HepG2 (cell line): ENCODE measurements around the gene MTHFD1L. TPM values are rescaled to one million over a fixed set of nuclear protein-coding genes. Genes with fewer than 3 reads are reported as not detected.

Experiments used
- ATAC-seq: fragments of 200-7000 bp; cut with Tn5 transposase; 3 replicates; pipeline ENCODE4 v1.9.1; 2020; ENCODE audit warnings: mild to moderate bottlenecking, moderate library complexity
- BruUV-seq: library from RNA; stranded (reverse); fragments of 400-500 nt; replicated peaks from 2 replicates; lab custom pipeline; 2021; lab: Mats Ljungman, UMichigan
- CTCF ChIA-PET: fragments of 300-600 bp; formaldehyde crosslinking; extraction: SDS; loops from one replicate; lab custom pipeline; 2021; ENCODE audit warnings: low total read pairs, inconsistent platforms, low intra/inter-chr PET ratio; lab: Yijun Ruan, JAX
- POLR2A ChIA-PET: fragments of 350-600 bp; sonication (Branson Sonifier 250); formaldehyde crosslinking; loops from one replicate; lab custom pipeline; 2020; ENCODE audit warnings: antibody characterized with exemption, inconsistent platforms; lab: Yijun Ruan, JAX
- DNase-seq: peaks from one replicate; pipeline ENCODE4 v3.0.0-alpha.2; 2015; ENCODE audit warnings: low spot score
- FAIRE-seq: peaks from 3 replicates; lab custom pipeline; 2011; peaks lifted over from hg19 to GRCh38; lab: Jason Lieb, UNC
- H2AFZ ChIP-seq: one replicate; pipeline ENCODE4 v1.6.1; 2011; ENCODE audit warnings: low read length, inconsistent platforms
- H3K27ac ChIP-seq: fragments of 300-600 bp; 3 replicates; pipeline ENCODE4 v1.8.0; 2011; ENCODE audit warnings: mixed run types, mild to moderate bottlenecking, mixed read lengths, low read length, inconsistent platforms; ENCODE audit not compliant: insufficient read depth; ENCODE audit errors: extremely low read length
- H3K27me3 ChIP-seq, 2 experiments: fragments of 200-600 bp in 1 of 2; 2 replicates in 1 of 2; 3 replicates in 1 of 2; pipeline versions ENCODE4 v1.6.0 to v1.8.0; 2011; ENCODE audit warnings: low read length in 2 of 2, mild to moderate bottlenecking in 2 of 2, moderate library complexity in 2 of 2, inconsistent platforms in 1 of 2; ENCODE audit not compliant: insufficient read depth in 2 of 2, control insufficient read depth in 1 of 2
- H3K36me3 ChIP-seq, 2 experiments: fragments of 200-600 bp in 1 of 2; replicated peaks in 1 of 2; 2 replicates in 1 of 2; 3 replicates in 1 of 2; pipeline versions ENCODE4 v1.5.1 to v1.8.0; 2011; ENCODE audit warnings: low read length in 2 of 2, inconsistent platforms in 1 of 2; ENCODE audit not compliant: insufficient read depth in 2 of 2, control insufficient read depth in 1 of 2
- H3K4me1 ChIP-seq: 2 replicates; pipeline ENCODE4 v1.5.1; 2012; ENCODE audit warnings: low read length, inconsistent platforms; ENCODE audit not compliant: insufficient read depth
- H3K4me2 ChIP-seq: 2 replicates; pipeline ENCODE4 v1.6.0; 2011; ENCODE audit warnings: low read depth, low read length, inconsistent platforms
- H3K4me3 ChIP-seq, 3 experiments: fragments of 200-600 bp in 1 of 3; sonication (generic), shearing (Covaris generic) in 1 of 3; replicated peaks in 1 of 3; 2 replicates each; pipeline ENCODE4 v1.5.1; 2011 to 2016; ENCODE audit warnings: low read length in 3 of 3, inconsistent platforms in 2 of 3, low read depth in 2 of 3, mild to moderate bottlenecking in 2 of 3, control low read depth in 1 of 3, mixed read lengths in 1 of 3; ENCODE audit not compliant: insufficient read depth in 1 of 3
- H3K79me2 ChIP-seq: one replicate; pipeline ENCODE4 v1.6.1; 2011; ENCODE audit warnings: low read length, inconsistent platforms; ENCODE audit not compliant: insufficient read depth
- H3K9ac ChIP-seq: 2 replicates; pipeline ENCODE4 v1.6.0; 2011; ENCODE audit warnings: mild to moderate bottlenecking, low read depth, low read length, inconsistent platforms; ENCODE audit not compliant: insufficient read depth
- H3K9me3 ChIP-seq: 2 replicates; pipeline ENCODE4 v1.5.1; 2012; ENCODE audit warnings: mild to moderate bottlenecking, low read length
- H4K20me1 ChIP-seq: 2 replicates; pipeline ENCODE4 v1.6.0; 2011; ENCODE audit warnings: inconsistent platforms, mild to moderate bottlenecking, low read length, moderate library complexity; ENCODE audit not compliant: insufficient read depth
- HNF1B ChIP-seq: sonication (generic); formaldehyde crosslinking; IDR thresholded peaks from 2 replicates; pipeline ENCODE4 v1.5.1; 2020; ENCODE audit warnings: mild to moderate bottlenecking, moderate library complexity, missing genetic modification reagents
- KAT8 ChIP-seq: IDR thresholded peaks from 2 replicates; pipeline ENCODE4 v1.6.1; 2016; ENCODE audit warnings: missing genetic modification reagents, missing compliant biosample characterization
- TARDBP ChIP-seq: sonication (generic); formaldehyde crosslinking; IDR thresholded peaks from 2 replicates; pipeline ENCODE4 v1.8.0; 2022; ENCODE audit warnings: mild to moderate bottlenecking, missing genetic modification reagents
- TBX3 ChIP-seq: fragments of 450-650 bp; IDR thresholded peaks from 2 replicates; pipeline ENCODE4 v1.6.1; 2017; ENCODE audit warnings: antibody characterized with exemption, mild to moderate bottlenecking, inconsistent platforms, borderline replicate concordance
- ZBTB1 ChIP-seq: sonication (generic); formaldehyde crosslinking; IDR thresholded peaks from 2 replicates; pipeline ENCODE4 v1.4.0; 2020; ENCODE audit warnings: missing genetic modification reagents, borderline replicate concordance
- ZFAT ChIP-seq: sonication (generic); formaldehyde crosslinking; conservative IDR thresholded peaks from 2 replicates; pipeline ENCODE4 v1.8.1; 2023; ENCODE audit warnings: missing genetic modification reagents, inconsistent platforms
- ZGPAT ChIP-seq: IDR thresholded peaks from 2 replicates; pipeline ENCODE4 v1.6.1; 2016; ENCODE audit warnings: mild to moderate bottlenecking
- ZNF143 ChIP-seq: sonication (generic); formaldehyde crosslinking; IDR thresholded peaks from 2 replicates; pipeline ENCODE4 v1.4.0; 2020; ENCODE audit warnings: missing genetic modification reagents
- ZNF292 ChIP-seq: sonication (generic); formaldehyde crosslinking; IDR thresholded peaks from 2 replicates; pipeline ENCODE4 v1.8.1; 2022; ENCODE audit warnings: mild to moderate bottlenecking, low read depth, missing genetic modification reagents, borderline replicate concordance
- ZNF30 ChIP-seq: sonication (generic); formaldehyde crosslinking; IDR thresholded peaks from 2 replicates; pipeline ENCODE4 v1.5.0; 2020; ENCODE audit warnings: mild to moderate bottlenecking, missing genetic modification reagents
- ZNF317 ChIP-seq: sonication (generic); formaldehyde crosslinking; IDR thresholded peaks from 2 replicates; pipeline ENCODE4 v1.5.0; 2020; ENCODE audit warnings: mild to moderate bottlenecking, missing genetic modification reagents
- ZNF468 ChIP-seq: sonication (generic); formaldehyde crosslinking; IDR thresholded peaks from 2 replicates; pipeline ENCODE4 v1.8.0; 2022; ENCODE audit warnings: mild to moderate bottlenecking, moderate library complexity, missing genetic modification reagents
- ZNF629 ChIP-seq: sonication (generic); formaldehyde crosslinking; conservative IDR thresholded peaks from 2 replicates; pipeline ENCODE4 v1.5.0; 2020; ENCODE audit warnings: missing genetic modification reagents
- ZNF800 ChIP-seq: sonication (generic); formaldehyde crosslinking; IDR thresholded peaks from 2 replicates; pipeline ENCODE4 v1.4.0; 2020; ENCODE audit warnings: missing genetic modification reagents
- ZNF850 ChIP-seq: sonication (generic); formaldehyde crosslinking; conservative IDR thresholded peaks from 2 replicates; pipeline ENCODE4 v1.9.0; 2021; ENCODE audit warnings: mild to moderate bottlenecking, missing genetic modification reagents
- ZXDC ChIP-seq: sonication (generic); formaldehyde crosslinking; IDR thresholded peaks from 2 replicates; pipeline ENCODE4 v1.5.0; 2020; ENCODE audit warnings: mild to moderate bottlenecking, missing genetic modification reagents
- WGBS: methylation state at CpG from one replicate; pipeline ENCODE4 v1.1.6; 2017; ENCODE audit warnings: low lambda C conversion rate; 5-methylcytosine and 5-hydroxymethylcytosine counted together
- in situ Hi-C: cut with HindIII; loops from 2 replicates; pipeline ENCODE4 v1.10.0; 2017; ENCODE audit warnings: low pct_unique_long_range_greater_than_20kb; ENCODE audit not compliant: extremely low pct_ligation_motif_present
- intact Hi-C: fragments of 100-400 bp; cut with micrococcal nuclease; formaldehyde crosslinking; loops from one replicate; pipeline ENCODE4 v1.10.0; 2022; ENCODE audit not compliant: unreplicated experiment
- polyA plus RNA-seq, 8 experiments: library from polyadenylated mRNA; depleted of rRNA in 3 of 8; stranded (reverse) in 7 of 8; unstranded in 1 of 8; fragments of >200 nt; fragmentation: Illumina TruSeq in 4 of 8; extraction: Trizol in 4 of 8; gene quantifications; 2 replicates each; pipeline versions ENCODE4 v1.2.1 to v1.2.3, GENCODE V29; 2011 to 2016; ENCODE audit warnings: low read depth in 4 of 8, missing spikeins in 1 of 8, mixed read lengths in 1 of 8; ENCODE audit not compliant: insufficient read depth in 1 of 8
- total RNA-seq, 5 experiments: library from RNA; depleted of rRNA; stranded (reverse); fragments of >200 nt; fragmentation: Illumina TruSeq; extraction: Trizol; gene quantifications; 2 replicates each; pipeline ENCODE4 v1.2.3, GENCODE V29; 2016; ENCODE audit warnings: low read depth in 1 of 5
- TF ChIP-seq, protein P1 (sequence below): sonication (generic); IDR thresholded peaks from 2 replicates; pipeline ENCODE4 v1.6.1; 2016; ENCODE audit warnings: low read depth, borderline replicate concordance

MTHFD1L gene
- total and polyA plus RNA-seq, 2 of the 13 experiments (the other 11 are each of a cell fraction or from before 2014, with no cell fraction given) = 24.0 to 39.6 TPM

- WGBS = 94% methylated on average over 5 of the region's 5 CpGs
- TF ChIP-seq ZNF629 (CRISPR knock-in tag) = no peak
- TF ChIP-seq ZBTB1 = no peak
- no peak for TF ChIP-seq TARDBP (CRISPR knock-in tag)
- no peak for TF ChIP-seq ZNF800 (CRISPR knock-in tag)
- no peak for TF ChIP-seq TBX3
- no peak for TF ChIP-seq ZNF317 (CRISPR knock-in tag)
- no peak for TF ChIP-seq ZNF292 (CRISPR knock-in tag)
- TF ChIP-seq ZNF850 = no peak
- no peak for TF ChIP-seq ZNF30
- no peak for TF ChIP-seq HNF1B (CRISPR knock-in tag)
- no peak for TF ChIP-seq ZFAT
- TF ChIP-seq, protein P1, sequence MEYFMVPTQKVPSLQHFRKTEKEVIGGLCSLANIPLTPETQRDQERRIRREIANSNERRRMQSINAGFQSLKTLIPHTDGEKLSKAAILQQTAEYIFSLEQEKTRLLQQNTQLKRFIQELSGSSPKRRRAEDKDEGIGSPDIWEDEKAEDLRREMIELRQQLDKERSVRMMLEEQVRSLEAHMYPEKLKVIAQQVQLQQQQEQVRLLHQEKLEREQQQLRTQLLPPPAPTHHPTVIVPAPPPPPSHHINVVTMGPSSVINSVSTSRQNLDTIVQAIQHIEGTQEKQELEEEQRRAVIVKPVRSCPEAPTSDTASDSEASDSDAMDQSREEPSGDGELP = no peak
- no peak for TF ChIP-seq KAT8 (CRISPR knock-in tag)
- TF ChIP-seq ZNF143 (CRISPR knock-in tag) = no peak
- no peak for TF ChIP-seq ZGPAT
- TF ChIP-seq ZXDC (CRISPR knock-in tag) = no peak
- TF ChIP-seq ZNF468 (CRISPR knock-in tag) = no peak
These were observed 11.1 kb downstream of the MTHFD1L start for GRCh38 chr6:150876598-150876997.

More at GRCh38 chr6:150876598-150876997, 11.1 kb downstream of the MTHFD1L start:
- H3K4me2 ChIP-seq = no peak overlapping the region
- ChIA-PET POLR2A (interaction anchor here (3.9 kb wide), 1 partner anchor 11 kb away, joined by 24 read pairs; the partner anchor contains the start of gene MTHFD1L), CTCF (interaction anchor here (3.0 kb wide), 1 partner anchor 59 kb away, joined by 14 read pairs; no protein-coding TSS in a partner anchor)
- no peak overlapping the region for H3K9ac ChIP-seq
- DNase-seq (no peak), FAIRE-seq (no peak), ATAC-seq (no peak)
- in situ Hi-C loops = loop anchor here (5.0 kb wide), 1 partner anchor 59 kb away; no protein-coding TSS in a partner anchor
- H3K27ac ChIP-seq = no peak overlapping the region
- intact Hi-C loops = no loop called here
- no TSS peak for BruUV-seq
- peaks cover 8% of the 10 kb centered on the region; the same call in 1 of the 2 replicates for H4K20me1 ChIP-seq
- H3K4me1 ChIP-seq = peaks cover 67% of the 10 kb centered on the region
- no peaks in the 10 kb centered on the region for H3K27me3 ChIP-seq
- peaks cover 7 to 40% of the 10 kb centered on the region in 2 experiments; a peak in 4 of 5 replicates for H3K36me3 ChIP-seq
- H2AFZ ChIP-seq = no peak overlapping the region
- H3K9me3 ChIP-seq = no peaks in the 10 kb centered on the region
- H3K79me2 ChIP-seq = peaks cover 56% of the 10 kb centered on the region
- no peak overlapping the region for H3K4me3 ChIP-seq
